GM12872 (cell line): ENCODE measurements around the gene PNPLA2.

ENCODE experiments used
- CTCF ChIP-seq: IDR thresholded peaks from 3 replicates; pipeline ENCODE4 v1.5.1; 2011; ENCODE audit warnings: low read depth, mild to moderate bottlenecking, low read length, moderate library complexity; ENCODE audit not compliant: insufficient read depth

Gene PNPLA2

GRCh38 chr11:834371-835316 is 15.9 kb downstream of the PNPLA2 start:
- no peak for TF ChIP-seq CTCF

- TF ChIP-seq CTCF = no peak
Measured at GRCh38 chr11:836274-836673, 17.6 kb downstream of the PNPLA2 start.

GRCh38 chr11:836700-837099 is 18.0 kb downstream of the PNPLA2 start:
- no peak for TF ChIP-seq CTCF

GRCh38 chr11:837189-837989 is 18.7 kb downstream of the PNPLA2 start:
- no peak for TF ChIP-seq CTCF

GRCh38 chr11:837990-838307 is 19.2 kb downstream of the PNPLA2 start:
- no peak for TF ChIP-seq CTCF

GRCh38 chr11:838441-839279 is 19.9 kb downstream of the PNPLA2 start:
- 0 out of 3 replicates have a peak, but pooled peaks have one; percentile 14 for TF ChIP-seq CTCF

GRCh38 chr11:839280-839623 is 20.5 kb downstream of the PNPLA2 start:
- no peak for TF ChIP-seq CTCF
